ENCODE data around the gene TSHB. TPM values are rescaled to one million over a fixed set of nuclear protein-coding genes. Genes with fewer than 3 reads are reported as not detected.

Gene TSHB
- polyA plus RNA-seq, 1 donor from 2014 or later: not detected

- Histone ChIP-seq H3K9me2 (ENCODE audit: insufficient read depth, low read length) (no peaks in the 10 kb centered on the region), H3K36me3 (ENCODE audit: insufficient read depth, low read length) (no peaks in the 10 kb centered on the region), H3K27ac (ENCODE audit: low read length) (peak overlapping the region; percentile 84), H3K27me3 (ENCODE audit: insufficient read depth, low read depth, low read length) (no peaks in the 10 kb centered on the region), H3K4me3 (ENCODE audit: low read length) (peak overlapping the region; percentile 50), H3K9me3 (ENCODE audit: low read length) (no peaks in the 10 kb centered on the region), H4K20me1 (ENCODE audit: insufficient read depth) (no peaks in the 10 kb centered on the region), H3F3A (ENCODE audit: insufficient read depth, low read length, poor library complexity, severe bottlenecking) (no peaks in the 10 kb centered on the region), H2AFZ (ENCODE audit: low read depth, low read length) (no peak overlapping the region), H3K4me2 (ENCODE audit: low read length) (no peak overlapping the region), H3K9ac (ENCODE audit: low read length) (peak overlapping the region; percentile 51), H3K79me2 (replicated peaks; ENCODE audit: insufficient read depth, low read length) (no peaks in the 10 kb centered on the region)
- no peak for TF ChIP-seq EP300 (conservative IDR thresholded peaks at IDR 0.05; ENCODE audit: poor library complexity, severe bottlenecking)
- TF ChIP-seq EZH2 (IDR thresholded peaks at IDR 0.05; ENCODE audit: borderline replicate concordance, insufficient read depth, low read length, poor library complexity, severe bottlenecking): no peak
- TF ChIP-seq TAF1 (IDR thresholded peaks at IDR 0.05; ENCODE audit: low read depth): no peak
- no peak for TF ChIP-seq RAD21 (conservative IDR thresholded peaks at IDR 0.05)
- TF ChIP-seq, protein P1, sequence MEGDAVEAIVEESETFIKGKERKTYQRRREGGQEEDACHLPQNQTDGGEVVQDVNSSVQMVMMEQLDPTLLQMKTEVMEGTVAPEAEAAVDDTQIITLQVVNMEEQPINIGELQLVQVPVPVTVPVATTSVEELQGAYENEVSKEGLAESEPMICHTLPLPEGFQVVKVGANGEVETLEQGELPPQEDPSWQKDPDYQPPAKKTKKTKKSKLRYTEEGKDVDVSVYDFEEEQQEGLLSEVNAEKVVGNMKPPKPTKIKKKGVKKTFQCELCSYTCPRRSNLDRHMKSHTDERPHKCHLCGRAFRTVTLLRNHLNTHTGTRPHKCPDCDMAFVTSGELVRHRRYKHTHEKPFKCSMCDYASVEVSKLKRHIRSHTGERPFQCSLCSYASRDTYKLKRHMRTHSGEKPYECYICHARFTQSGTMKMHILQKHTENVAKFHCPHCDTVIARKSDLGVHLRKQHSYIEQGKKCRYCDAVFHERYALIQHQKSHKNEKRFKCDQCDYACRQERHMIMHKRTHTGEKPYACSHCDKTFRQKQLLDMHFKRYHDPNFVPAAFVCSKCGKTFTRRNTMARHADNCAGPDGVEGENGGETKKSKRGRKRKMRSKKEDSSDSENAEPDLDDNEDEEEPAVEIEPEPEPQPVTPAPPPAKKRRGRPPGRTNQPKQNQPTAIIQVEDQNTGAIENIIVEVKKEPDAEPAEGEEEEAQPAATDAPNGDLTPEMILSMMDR (IDR thresholded peaks at IDR 0.05; ENCODE audit: poor library complexity, severe bottlenecking): no peak
- TF ChIP-seq SMC3 (conservative IDR thresholded peaks at IDR 0.05; ENCODE audit: poor library complexity): no peak
These were observed 48.3 kb downstream of the TSHB start for GRCh38 chr1:115077984-115078330.

- Histone ChIP-seq H3K36me3 (ENCODE audit: insufficient read depth, low read length) (no peaks in the 10 kb centered on the region), H3K27me3 (ENCODE audit: insufficient read depth, low read depth, low read length) (no peaks in the 10 kb centered on the region), H3K27ac (ENCODE audit: low read length) (peak overlapping the region; percentile 84), H3K79me2 (replicated peaks; ENCODE audit: insufficient read depth, low read length) (no peaks in the 10 kb centered on the region), H3K4me2 (ENCODE audit: low read length) (peak overlapping the region; percentile 44), H3K4me3 (ENCODE audit: low read length) (peak overlapping the region; percentile 50), H4K20me1 (ENCODE audit: insufficient read depth) (no peaks in the 10 kb centered on the region), H3K9me3 (ENCODE audit: low read length) (no peaks in the 10 kb centered on the region), H3K9me2 (ENCODE audit: insufficient read depth, low read length) (no peaks in the 10 kb centered on the region), H2AFZ (ENCODE audit: low read depth, low read length) (no peak overlapping the region), H3K9ac (ENCODE audit: low read length) (peak overlapping the region; percentile 51), H3F3A (ENCODE audit: insufficient read depth, low read length, poor library complexity, severe bottlenecking) (no peaks in the 10 kb centered on the region)
- peak; percentile 68 for TF ChIP-seq POLR2AphosphoS5 (IDR thresholded peaks at IDR 0.05)
- no peak for TF ChIP-seq EZH2 (IDR thresholded peaks at IDR 0.05; ENCODE audit: borderline replicate concordance, insufficient read depth, low read length, poor library complexity, severe bottlenecking)
- TF ChIP-seq, protein P1 (IDR thresholded peaks at IDR 0.05; ENCODE audit: poor library complexity, severe bottlenecking): no peak
- peak; percentile 79 for TF ChIP-seq EP300 (conservative IDR thresholded peaks at IDR 0.05; ENCODE audit: poor library complexity, severe bottlenecking)
- TF ChIP-seq RAD21 (conservative IDR thresholded peaks at IDR 0.05): no peak
- no peak for TF ChIP-seq TAF1 (IDR thresholded peaks at IDR 0.05; ENCODE audit: low read depth)
- no peak for TF ChIP-seq SMC3 (conservative IDR thresholded peaks at IDR 0.05; ENCODE audit: poor library complexity)
- peak; percentile 65 for TF ChIP-seq MXI1 (conservative IDR thresholded peaks at IDR 0.05; ENCODE audit: poor library complexity, severe bottlenecking)
- TF ChIP-seq, protein P2, sequence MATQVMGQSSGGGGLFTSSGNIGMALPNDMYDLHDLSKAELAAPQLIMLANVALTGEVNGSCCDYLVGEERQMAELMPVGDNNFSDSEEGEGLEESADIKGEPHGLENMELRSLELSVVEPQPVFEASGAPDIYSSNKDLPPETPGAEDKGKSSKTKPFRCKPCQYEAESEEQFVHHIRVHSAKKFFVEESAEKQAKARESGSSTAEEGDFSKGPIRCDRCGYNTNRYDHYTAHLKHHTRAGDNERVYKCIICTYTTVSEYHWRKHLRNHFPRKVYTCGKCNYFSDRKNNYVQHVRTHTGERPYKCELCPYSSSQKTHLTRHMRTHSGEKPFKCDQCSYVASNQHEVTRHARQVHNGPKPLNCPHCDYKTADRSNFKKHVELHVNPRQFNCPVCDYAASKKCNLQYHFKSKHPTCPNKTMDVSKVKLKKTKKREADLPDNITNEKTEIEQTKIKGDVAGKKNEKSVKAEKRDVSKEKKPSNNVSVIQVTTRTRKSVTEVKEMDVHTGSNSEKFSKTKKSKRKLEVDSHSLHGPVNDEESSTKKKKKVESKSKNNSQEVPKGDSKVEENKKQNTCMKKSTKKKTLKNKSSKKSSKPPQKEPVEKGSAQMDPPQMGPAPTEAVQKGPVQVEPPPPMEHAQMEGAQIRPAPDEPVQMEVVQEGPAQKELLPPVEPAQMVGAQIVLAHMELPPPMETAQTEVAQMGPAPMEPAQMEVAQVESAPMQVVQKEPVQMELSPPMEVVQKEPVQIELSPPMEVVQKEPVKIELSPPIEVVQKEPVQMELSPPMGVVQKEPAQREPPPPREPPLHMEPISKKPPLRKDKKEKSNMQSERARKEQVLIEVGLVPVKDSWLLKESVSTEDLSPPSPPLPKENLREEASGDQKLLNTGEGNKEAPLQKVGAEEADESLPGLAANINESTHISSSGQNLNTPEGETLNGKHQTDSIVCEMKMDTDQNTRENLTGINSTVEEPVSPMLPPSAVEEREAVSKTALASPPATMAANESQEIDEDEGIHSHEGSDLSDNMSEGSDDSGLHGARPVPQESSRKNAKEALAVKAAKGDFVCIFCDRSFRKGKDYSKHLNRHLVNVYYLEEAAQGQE (IDR thresholded peaks at IDR 0.05; ENCODE audit: borderline replicate concordance): peak; percentile 60
These were observed 49.1 kb downstream of the TSHB start for GRCh38 chr1:115078708-115079107.

All from neural cell (in vitro differentiated cells).